ENCODE results near the gene HECA.

DNA sequence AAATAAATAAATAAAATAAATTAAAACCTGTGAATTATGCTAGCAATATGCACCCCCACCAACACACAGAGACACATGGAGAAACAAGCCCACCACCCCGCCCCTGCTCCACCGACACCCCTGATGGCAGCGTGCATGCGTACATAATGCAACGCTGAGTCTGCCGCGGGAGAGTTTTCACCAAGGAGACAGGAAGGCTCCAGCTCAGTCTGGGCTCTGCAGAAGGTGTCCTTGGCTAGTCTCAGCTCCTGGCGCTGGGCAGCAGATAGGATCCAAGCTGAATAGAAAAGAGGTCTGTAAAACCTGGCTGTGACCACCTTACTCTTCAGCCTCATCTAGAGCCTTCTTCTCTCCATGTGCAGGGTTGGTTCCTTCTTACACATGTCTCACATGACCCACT, 26.5 kb upstream of the HECA start:
- TF ChIP-seq CTCF (IDR thresholded peaks at IDR 0.05; ENCODE audit: insufficient read depth, low read length, poor library complexity, severe bottlenecking): no peak
- no peak for TF ChIP-seq EZH2phosphoT487 (conservative IDR thresholded peaks at IDR 0.05; ENCODE audit: low read length)
